Activated T-helper 2 cell treated with anti-CD3 and anti-CD28 coated beads, Interferon-gamma antibody, Interleukin-2, Interleukin-4, amounts not matched to agents 10 μg/mL and 5 μg/mL and 100 μg/mL, durations not matched to agents 14 hours and 24 hours and 36 hours (primary cell): ENCODE results near the gene DOK7. TPM values are rescaled to one million over a fixed set of nuclear protein-coding genes. Genes with fewer than 3 reads are reported as not detected.

ENCODE experiments used
- DNase-seq: peaks from one replicate; pipeline ENCODE4 v3.0.0; 2021; ENCODE audit warnings: low spot score
- H3K27ac Mint-ChIP-seq: one replicate; pipeline ENCODE4 v1.8.0; 2021; ENCODE audit warnings: mixed read lengths
- H3K27me3 Mint-ChIP-seq: one replicate; pipeline ENCODE4 v1.8.0; 2021; ENCODE audit warnings: low read depth, mixed read lengths
- H3K36me3 Mint-ChIP-seq: one replicate; pipeline ENCODE4 v1.8.0; 2021; ENCODE audit warnings: low read depth, mixed read lengths
- H3K4me1 Mint-ChIP-seq: one replicate; pipeline ENCODE4 v1.8.0; 2021; ENCODE audit warnings: low read depth, mixed read lengths
- H3K4me3 Mint-ChIP-seq: one replicate; pipeline ENCODE4 v1.8.0; 2021; ENCODE audit warnings: low read depth, mild to moderate bottlenecking, moderate library complexity, mixed read lengths
- H3K9me3 Mint-ChIP-seq: one replicate; pipeline ENCODE4 v1.8.0; 2021; ENCODE audit warnings: mixed read lengths
- intact Hi-C: fragments of 100-400 bp; cut with micrococcal nuclease; formaldehyde crosslinking; loops from one replicate; pipeline ENCODE4 v1.15.1; 2023
- total RNA-seq: library from RNA; stranded (reverse); gene quantifications from 2 replicates; pipeline ENCODE4 v1.2.3, GENCODE V29; 2022

DOK7 gene
- total RNA-seq, 1 donor from 2014 or later: not detected

DNA sequence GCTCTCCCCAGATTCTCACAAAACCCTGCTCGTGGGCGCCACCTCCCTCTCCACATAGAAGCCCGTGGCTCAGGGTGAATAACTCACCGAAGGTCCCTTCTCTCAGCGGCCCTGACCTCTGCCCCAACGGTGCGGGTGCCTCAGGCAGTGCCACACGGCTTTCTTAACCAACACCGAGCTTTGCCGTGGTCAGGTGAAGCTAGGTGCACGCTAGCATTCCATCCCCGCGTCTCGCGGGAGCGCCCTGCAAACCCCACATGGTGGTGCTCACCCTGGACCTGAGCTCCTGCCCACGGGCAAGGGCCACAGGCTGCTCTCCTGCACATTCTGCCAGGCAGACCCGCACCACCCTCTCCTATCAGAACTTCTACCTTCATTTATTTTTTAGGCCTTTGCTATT is 50.7 kb downstream of the DOK7 start:
- Mint-ChIP-seq H3K4me1 (no peaks in the 10 kb centered on the region), H3K27ac (no peak overlapping the region)

DNA sequence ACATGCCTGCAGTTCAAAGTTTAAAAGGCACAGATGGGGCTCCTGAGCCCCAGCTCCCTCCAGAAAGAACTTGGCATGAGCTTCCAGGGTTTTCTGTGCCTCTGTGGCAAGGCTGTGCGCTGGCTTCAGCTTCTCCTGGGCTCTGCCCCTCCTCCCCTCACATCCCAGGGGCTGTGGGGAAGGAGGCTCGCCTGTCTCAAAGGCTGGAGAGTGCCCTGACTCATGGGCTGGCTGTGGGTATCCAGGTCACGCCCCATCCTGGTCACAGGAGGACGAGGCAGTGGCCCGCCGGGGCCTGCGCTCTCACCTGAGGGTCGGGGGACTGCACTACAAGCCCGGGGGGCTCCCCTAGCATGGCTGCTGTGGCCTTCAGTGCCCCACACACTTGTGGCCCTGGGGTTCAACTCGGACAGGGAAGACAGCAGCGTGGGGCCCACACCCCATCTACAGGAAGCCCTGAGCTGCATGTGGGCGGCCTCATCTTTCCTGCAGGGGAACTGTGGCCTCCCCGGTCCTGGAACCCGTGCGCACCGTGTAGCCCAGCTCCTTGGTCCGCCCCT is 51.2 kb downstream of the DOK7 start:
- H3K4me1 Mint-ChIP-seq: no peaks in the 10 kb centered on the region
- H3K36me3 Mint-ChIP-seq: peaks cover 62% of the 10 kb centered on the region
- no peak overlapping the region for H3K27ac Mint-ChIP-seq
- DNase-seq: no peak
- H3K4me3 Mint-ChIP-seq: no peak overlapping the region
- H3K9me3 Mint-ChIP-seq: no peaks in the 10 kb centered on the region
- intact Hi-C loops: no loop called here
- H3K27me3 Mint-ChIP-seq: no peaks in the 10 kb centered on the region

More for the DNA sequence above, 50.7 kb downstream of the DOK7 start:
- no peak for DNase-seq
- intact Hi-C loops: no loop called here
- peaks cover 60% of the 10 kb centered on the region for H3K36me3 Mint-ChIP-seq
- H3K9me3 Mint-ChIP-seq: no peaks in the 10 kb centered on the region
- no peak overlapping the region for H3K4me3 Mint-ChIP-seq
- no peaks in the 10 kb centered on the region for H3K27me3 Mint-ChIP-seq

DNA sequence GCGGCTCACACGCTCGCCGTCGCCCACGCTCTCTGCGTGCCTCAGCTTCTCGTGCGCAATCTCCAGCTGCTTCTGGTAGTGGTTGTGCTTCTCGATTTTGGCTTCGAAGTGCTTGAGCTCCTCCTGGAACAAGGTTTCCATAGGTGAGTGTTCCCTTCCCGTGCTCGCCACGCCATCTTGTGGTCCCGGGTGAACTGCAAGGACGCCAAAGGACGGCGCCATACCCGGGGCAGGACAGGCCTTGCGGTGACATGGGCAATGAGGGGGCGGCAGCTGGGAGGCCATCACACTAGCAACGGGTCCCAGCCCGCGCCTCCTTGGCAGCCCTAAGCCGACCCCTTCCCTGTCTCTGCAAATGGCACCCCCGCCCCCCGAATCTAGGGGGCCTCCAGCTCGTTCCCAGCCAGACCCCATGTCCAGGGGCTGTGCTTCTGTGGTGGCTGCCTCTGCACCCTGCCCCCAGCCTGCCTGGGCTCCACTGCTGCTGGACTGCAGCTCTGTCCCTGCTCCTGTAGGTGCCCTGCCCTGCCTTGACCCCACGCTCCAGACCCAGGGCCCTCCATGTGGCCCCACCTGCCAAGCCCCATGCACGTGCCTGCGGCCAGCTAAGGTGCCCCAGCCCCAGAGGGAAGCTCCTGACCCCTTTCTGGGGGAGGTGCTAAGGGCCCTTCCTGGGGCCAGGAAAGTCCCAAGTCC is 51.8 kb downstream of the DOK7 start:
- H3K4me1 Mint-ChIP-seq: no peaks in the 10 kb centered on the region
- no peaks in the 10 kb centered on the region for H3K27me3 Mint-ChIP-seq
- no peak for DNase-seq
- intact Hi-C loops: no loop called here
- no peak overlapping the region for H3K4me3 Mint-ChIP-seq
- H3K9me3 Mint-ChIP-seq: no peaks in the 10 kb centered on the region
- peaks cover 65% of the 10 kb centered on the region for H3K36me3 Mint-ChIP-seq
- no peak overlapping the region for H3K27ac Mint-ChIP-seq

DNA sequence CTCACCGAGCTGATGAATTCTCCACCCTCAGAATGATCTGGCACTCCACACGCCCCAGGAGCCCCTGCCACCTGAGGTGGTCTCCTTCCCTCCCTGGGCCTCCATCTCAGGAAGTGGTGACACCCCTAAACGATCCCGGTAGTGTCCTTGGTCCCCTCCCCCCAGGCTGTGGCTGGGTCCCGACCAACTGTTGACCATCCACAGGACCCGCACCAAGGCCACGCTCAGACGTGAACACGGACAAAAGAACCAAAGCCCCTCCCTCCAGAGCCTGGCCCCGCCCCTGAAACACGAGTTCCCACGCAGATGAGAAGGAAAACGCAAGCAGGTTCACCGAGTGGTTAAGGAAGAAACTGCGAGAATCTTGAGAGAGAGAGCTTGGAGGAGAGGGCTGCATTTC is 52.5 kb downstream of the DOK7 start:
- no peak for DNase-seq
- H3K4me3 Mint-ChIP-seq: no peak overlapping the region

DNA sequence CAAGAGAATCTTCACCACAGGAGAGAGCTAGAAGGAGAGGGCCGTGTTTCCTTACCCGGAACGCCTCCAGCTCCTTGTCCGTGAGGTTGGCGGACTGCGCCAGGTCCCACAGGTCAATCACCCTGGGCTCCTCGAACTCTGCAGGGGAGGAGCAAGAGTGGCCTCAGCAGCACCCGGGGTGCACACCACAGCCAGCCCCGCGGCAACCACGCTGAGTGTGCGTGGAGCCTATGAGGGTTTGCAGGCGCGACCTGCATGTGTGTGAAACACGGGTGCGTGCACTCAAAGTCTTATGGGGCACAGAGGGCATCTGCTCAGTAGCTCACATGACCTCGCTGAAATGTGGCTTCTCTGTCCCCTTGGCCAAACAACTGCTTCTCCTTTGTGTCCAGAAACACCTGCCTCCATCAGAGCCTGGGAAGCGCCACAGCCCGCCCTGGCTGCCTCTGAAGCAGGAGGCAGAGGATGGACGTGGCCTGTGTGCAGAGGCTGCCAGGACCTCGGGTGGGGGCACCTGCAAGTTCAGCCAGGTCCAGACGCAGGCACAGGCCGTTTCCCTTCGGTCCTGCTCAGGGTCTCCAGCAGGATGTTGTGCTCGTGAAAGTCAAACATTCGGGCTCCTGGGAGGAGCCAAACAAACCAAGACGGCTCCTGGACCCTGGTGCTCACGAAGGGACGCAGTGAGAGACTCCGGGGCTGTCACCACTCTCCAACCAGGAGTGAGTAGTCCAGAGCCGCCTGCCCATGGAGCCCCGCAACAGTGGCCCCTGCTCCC is 53.1 kb downstream of the DOK7 start:
- DNase-seq: no peak
- Mint-ChIP-seq H3K27ac (no peak overlapping the region), H3K4me3 (no peak overlapping the region), H3K4me1 (no peaks in the 10 kb centered on the region), H3K27me3 (no peaks in the 10 kb centered on the region), H3K36me3 (peaks cover 54% of the 10 kb centered on the region), H3K9me3 (no peaks in the 10 kb centered on the region)
- intact Hi-C loops: no loop called here

More for the DNA sequence above, 52.5 kb downstream of the DOK7 start:
- intact Hi-C loops: no loop called here
- Mint-ChIP-seq H3K27ac (no peak overlapping the region), H3K9me3 (no peaks in the 10 kb centered on the region), H3K27me3 (no peaks in the 10 kb centered on the region), H3K4me1 (no peaks in the 10 kb centered on the region), H3K36me3 (peaks cover 59% of the 10 kb centered on the region)

DNA sequence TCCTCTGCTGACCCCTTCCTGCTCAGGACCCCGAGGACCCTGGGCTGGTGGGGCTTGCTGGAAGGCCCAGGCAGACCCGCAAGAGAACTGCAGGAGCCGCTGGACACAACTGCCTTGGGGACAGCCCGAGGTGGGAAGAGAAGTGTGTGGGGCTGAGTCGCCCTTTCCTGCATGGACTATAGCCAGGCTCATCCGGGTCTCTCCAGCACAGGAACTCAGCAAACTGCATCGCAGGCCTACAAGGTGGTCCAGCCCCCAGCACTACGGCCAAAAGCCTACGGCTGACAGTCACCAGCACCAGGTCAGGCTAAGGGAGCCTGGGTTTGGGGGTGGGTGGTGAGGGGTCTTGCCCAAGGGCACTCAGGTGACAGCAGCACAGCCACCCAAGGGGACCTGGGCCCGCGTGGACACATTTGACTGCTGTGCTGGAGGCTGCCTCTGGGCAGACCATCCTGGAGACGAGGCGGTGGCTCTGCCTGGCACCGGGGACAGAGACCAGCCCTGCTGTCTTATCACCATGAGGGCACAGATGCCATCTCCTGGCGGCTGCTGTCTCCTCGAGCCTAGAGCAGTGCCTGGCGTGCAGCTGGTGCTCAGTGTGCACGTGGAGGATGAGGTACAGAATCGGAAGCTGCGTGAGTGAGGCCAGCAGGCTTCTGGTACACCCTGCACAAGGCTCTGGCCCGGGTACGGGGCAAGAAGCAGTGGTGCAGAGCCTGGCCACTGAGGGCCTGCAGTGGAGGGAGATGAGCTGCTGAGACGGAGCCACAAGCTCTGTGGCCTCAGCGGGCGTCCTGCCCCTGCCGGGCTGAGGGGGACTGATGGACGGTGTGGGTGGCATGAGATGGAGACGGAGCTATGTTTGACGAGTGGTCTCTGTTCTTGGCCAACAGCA is 54.0 kb downstream of the DOK7 start:
- Mint-ChIP-seq H3K27me3 (no peaks in the 10 kb centered on the region), H3K9me3 (no peaks in the 10 kb centered on the region), H3K27ac (no peak overlapping the region), H3K36me3 (peaks cover 54% of the 10 kb centered on the region), H3K4me3 (no peak overlapping the region), H3K4me1 (no peaks in the 10 kb centered on the region)
- no peak for DNase-seq
- intact Hi-C loops: no loop called here

DNA sequence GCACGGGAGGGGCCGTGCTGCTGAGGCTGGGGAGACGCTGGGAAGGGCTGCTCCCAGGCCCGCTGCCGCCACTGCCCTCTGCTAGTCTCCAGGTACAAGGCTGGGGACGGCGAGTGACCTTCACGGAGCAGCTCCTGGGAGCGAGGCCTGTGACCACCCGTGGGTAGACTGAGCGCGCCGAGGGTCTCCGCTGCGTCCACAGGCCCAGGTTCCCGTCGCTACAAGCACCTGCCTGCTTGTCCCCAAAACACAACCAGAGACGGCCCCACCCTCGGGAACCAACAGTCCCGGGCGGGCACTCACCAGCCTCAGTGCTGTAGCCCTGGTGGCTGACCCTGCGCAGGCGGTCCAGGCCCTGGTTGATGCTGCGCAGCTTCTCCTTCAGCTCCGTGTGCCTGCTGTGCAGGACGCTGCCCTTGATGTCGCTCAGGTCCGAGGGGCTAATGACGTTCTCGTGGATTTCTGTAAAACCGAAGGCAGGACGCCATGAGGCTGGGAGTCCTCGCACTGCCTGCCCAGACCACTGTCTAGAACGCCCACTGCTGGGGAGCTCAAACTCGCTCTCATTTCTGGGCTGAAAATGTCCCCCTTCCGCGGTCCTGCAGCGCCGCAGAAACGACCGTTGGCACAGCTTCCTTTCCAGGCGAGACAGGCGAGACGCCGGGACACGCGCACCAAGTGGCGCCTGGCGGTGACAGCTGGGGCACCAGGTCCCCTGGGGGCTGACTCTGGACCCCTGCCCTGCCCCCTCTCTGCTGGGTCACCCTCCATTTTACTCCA is 54.8 kb downstream of the DOK7 start:
- DNase-seq: no peak
- Mint-ChIP-seq H3K27ac (no peak overlapping the region), H3K27me3 (no peaks in the 10 kb centered on the region), H3K36me3 (peaks cover 46% of the 10 kb centered on the region), H3K4me1 (no peaks in the 10 kb centered on the region), H3K4me3 (no peak overlapping the region), H3K9me3 (no peaks in the 10 kb centered on the region)
- intact Hi-C loops: no loop called here

DNA sequence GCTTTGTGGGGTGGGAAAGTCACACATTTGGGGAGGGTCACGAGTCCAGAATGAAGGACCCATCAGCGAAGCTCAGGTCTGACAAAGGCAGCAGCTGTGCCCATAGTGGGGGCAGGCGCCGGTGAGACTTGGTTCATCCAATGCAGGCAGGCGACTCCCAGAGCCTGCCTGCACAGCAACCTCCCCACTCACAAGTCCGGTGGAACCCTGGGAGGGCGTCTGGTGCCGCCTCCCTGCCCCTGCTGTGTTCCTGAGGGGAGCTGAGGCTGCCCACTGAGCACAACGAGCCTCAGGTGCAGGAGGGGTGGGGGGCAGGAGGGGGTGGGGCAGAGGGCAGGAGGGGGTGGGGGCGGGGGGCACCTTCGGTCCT is 55.4 kb downstream of the DOK7 start:
- DNase-seq: no peak
- H3K4me1 Mint-ChIP-seq: no peaks in the 10 kb centered on the region
- H3K27ac Mint-ChIP-seq: no peak overlapping the region
- no peaks in the 10 kb centered on the region for H3K27me3 Mint-ChIP-seq
- peaks cover 40% of the 10 kb centered on the region for H3K36me3 Mint-ChIP-seq
- intact Hi-C loops: no loop called here
- no peak overlapping the region for H3K4me3 Mint-ChIP-seq
- no peaks in the 10 kb centered on the region for H3K9me3 Mint-ChIP-seq

DNA sequence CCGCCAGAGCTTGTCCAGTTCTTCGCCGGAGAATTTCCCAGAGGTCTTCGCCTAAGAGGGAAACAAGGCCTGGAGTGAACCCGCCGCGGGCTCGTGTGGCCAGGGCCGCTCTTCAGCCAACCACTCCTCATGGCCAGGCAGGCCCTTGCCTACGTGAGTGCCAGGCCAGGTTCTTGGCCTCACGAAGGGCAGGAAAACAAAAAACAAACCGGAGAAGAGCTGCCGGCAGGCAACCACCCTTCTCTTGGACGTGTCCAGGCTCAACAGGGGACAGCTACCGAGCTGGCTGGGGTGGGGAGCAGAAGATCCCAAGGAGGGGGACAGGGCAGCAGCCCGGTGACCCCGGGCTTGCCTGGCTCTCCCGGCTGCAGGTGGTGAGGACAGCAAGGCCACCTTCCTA is 55.8 kb downstream of the DOK7 start:
- peaks cover 37% of the 10 kb centered on the region for H3K36me3 Mint-ChIP-seq
- intact Hi-C loops: no loop called here
- H3K4me3 Mint-ChIP-seq: no peak overlapping the region

DNA sequence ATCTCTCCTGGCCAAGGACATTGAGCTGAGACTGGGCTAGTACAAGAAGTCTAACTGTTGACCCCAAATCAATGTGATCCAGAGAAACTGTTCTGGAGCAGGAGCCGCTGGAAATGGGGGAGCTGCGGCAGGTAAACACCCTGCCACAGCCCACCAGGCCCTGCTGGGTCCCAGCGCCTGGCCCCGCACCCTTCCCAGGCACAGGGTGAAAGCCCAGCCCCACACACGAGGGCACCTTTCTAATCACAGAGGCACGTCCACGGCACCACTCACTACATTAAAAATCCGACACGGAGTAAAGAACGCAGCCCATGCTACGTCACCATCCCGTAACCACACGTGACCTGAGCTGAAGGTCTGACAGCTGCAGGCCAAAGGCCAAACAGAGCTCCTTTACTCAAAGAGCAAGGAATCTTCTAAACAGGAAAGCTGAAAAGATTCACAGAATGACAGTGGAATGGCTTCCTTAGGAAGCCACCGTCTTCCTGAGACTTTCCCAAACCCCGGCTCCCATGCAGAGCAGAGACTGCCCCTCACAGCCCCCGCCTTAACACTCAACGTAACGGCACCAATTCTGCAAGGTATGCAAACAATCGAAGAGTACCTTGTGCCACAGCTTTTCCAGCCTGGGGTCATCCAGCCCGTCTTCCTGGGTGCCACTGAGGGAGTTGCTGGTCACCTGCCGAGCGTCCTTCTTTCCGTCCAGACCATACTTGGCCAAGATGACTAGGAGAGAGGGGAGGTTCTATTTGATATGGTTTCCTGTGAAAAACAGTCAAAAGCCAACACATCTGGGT is 56.6 kb downstream of the DOK7 start:
- H3K27ac Mint-ChIP-seq: no peak overlapping the region
- no peaks in the 10 kb centered on the region for H3K9me3 Mint-ChIP-seq
- H3K36me3 Mint-ChIP-seq: peaks cover 40% of the 10 kb centered on the region
- H3K4me1 Mint-ChIP-seq: no peaks in the 10 kb centered on the region
- H3K27me3 Mint-ChIP-seq: no peaks in the 10 kb centered on the region
- DNase-seq: no peak
- intact Hi-C loops: no loop called here
- H3K4me3 Mint-ChIP-seq: no peak overlapping the region

More for the DNA sequence above, 55.8 kb downstream of the DOK7 start:
- Mint-ChIP-seq H3K4me1 (no peaks in the 10 kb centered on the region), H3K27me3 (no peaks in the 10 kb centered on the region), H3K27ac (no peak overlapping the region), H3K9me3 (no peaks in the 10 kb centered on the region)
- no peak for DNase-seq

DNA sequence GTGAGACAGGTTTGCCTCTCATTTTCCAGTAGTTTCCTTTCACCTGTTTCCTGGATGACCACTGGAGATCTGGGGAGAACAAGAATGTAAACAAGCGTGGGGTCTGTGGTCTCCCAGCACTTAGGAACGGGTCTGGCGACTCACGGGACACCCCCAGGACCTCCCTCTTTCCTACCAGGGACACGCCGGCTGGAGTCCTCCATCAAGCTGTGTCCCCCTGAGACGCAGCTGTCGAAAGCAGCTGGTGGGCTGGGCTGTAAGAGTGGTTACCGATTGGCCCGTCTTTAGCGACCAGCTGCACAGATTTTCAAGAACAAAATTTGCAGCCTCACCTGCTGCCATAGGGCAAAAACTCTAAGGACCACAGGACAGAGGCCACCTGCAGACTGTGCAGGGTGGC is 57.2 kb downstream of the DOK7 start:
- Mint-ChIP-seq H3K27me3 (no peaks in the 10 kb centered on the region), H3K36me3 (peaks cover 40% of the 10 kb centered on the region), H3K9me3 (no peaks in the 10 kb centered on the region), H3K27ac (no peak overlapping the region), H3K4me3 (no peak overlapping the region), H3K4me1 (no peaks in the 10 kb centered on the region)
- no peak for DNase-seq
- intact Hi-C loops: no loop called here
